Neural crest cell (in vitro differentiated cells): ENCODE data around the gene HLA-A. TPM values are rescaled to one million over a fixed set of nuclear protein-coding genes. Genes with fewer than 3 reads are reported as not detected.

Source experiments
- DNase-seq: peaks from one replicate; pipeline ENCODE4 v3.0.0; 2021; ENCODE audit warnings: low read depth, mixed read lengths, low spot score
- H3K27ac Mint-ChIP-seq: one replicate; pipeline ENCODE4 v1.8.0; 2021; ENCODE audit warnings: mild to moderate bottlenecking, mixed read lengths; ENCODE audit not compliant: unreplicated experiment
- H3K27me3 Mint-ChIP-seq: 2 replicates; pipeline ENCODE4 v1.8.0; 2021; ENCODE audit warnings: low read depth, mild to moderate bottlenecking, mixed read lengths
- H3K36me3 Mint-ChIP-seq: 2 replicates; pipeline ENCODE4 v1.8.0; 2021; ENCODE audit warnings: low read depth, mild to moderate bottlenecking, mixed read lengths
- H3K4me1 Mint-ChIP-seq: 2 replicates; pipeline ENCODE4 v1.8.0; 2021; ENCODE audit warnings: mixed read lengths
- H3K4me3 Mint-ChIP-seq: one replicate; pipeline ENCODE4 v1.8.0; 2021; ENCODE audit warnings: mild to moderate bottlenecking, mixed read lengths
- H3K9me3 Mint-ChIP-seq: 2 replicates; pipeline ENCODE4 v1.8.0; 2021; ENCODE audit warnings: mixed read lengths
- CTCF ChIP-seq: fragments of 200-600 bp; sonication (generic); conservative IDR thresholded peaks from 2 replicates; pipeline ENCODE4 v1.5.0; 2021; ENCODE audit warnings: antibody characterized with exemption, mild to moderate bottlenecking
- total RNA-seq: library from RNA; stranded (reverse); gene quantifications from 2 replicates; pipeline ENCODE4 v1.2.1, GENCODE V29; 2021

HLA-A gene
- total RNA-seq, 1 donor from 2014 or later, result 131 TPM

GRCh38 chr6:29938746-29939508 lies 3.4 kb upstream of the HLA-A start:
- Mint-ChIP-seq H3K27ac (no peak overlapping the region), H3K4me1 (peaks cover 16% of the 10 kb centered on the region), H3K4me3 (peak overlapping the region; percentile 25), H3K9me3 (no peaks in the 10 kb centered on the region), H3K27me3 (no peaks in the 10 kb centered on the region), H3K36me3 (peaks cover 4% of the 10 kb centered on the region)
- TF ChIP-seq CTCF, result no peak
- no peak for DNase-seq

- DNase-seq, result no peak
- no peaks in the 10 kb centered on the region for H3K27me3 Mint-ChIP-seq
- peaks cover 16% of the 10 kb centered on the region for H3K4me1 Mint-ChIP-seq
- no peaks in the 10 kb centered on the region for H3K9me3 Mint-ChIP-seq
- H3K4me3 Mint-ChIP-seq, result peak overlapping the region; percentile 95
- TF ChIP-seq CTCF, result no peak
- peak overlapping the region; percentile 30 for H3K27ac Mint-ChIP-seq
- H3K36me3 Mint-ChIP-seq, result peaks cover 18% of the 10 kb centered on the region
These were observed 1.3 kb upstream of the HLA-A start for GRCh38 chr6:29941016-29941415.

- no peak overlapping the region for H3K27ac Mint-ChIP-seq
- H3K9me3 Mint-ChIP-seq, result no peaks in the 10 kb centered on the region
- no peak for TF ChIP-seq CTCF
- peaks cover 16% of the 10 kb centered on the region for H3K4me1 Mint-ChIP-seq
- peak overlapping the region; percentile 95 for H3K4me3 Mint-ChIP-seq
- no peaks in the 10 kb centered on the region for H3K27me3 Mint-ChIP-seq
- H3K36me3 Mint-ChIP-seq, result peaks cover 19% of the 10 kb centered on the region
- DNase-seq, result no peak
These were observed 861 bp upstream of the HLA-A start for GRCh38 chr6:29941471-29941870.

GRCh38 chr6:29941916-29942274 lies 437 bp upstream of the HLA-A start:
- Mint-ChIP-seq H3K4me3 (peak overlapping the region; percentile 95), H3K4me1 (peaks cover 16% of the 10 kb centered on the region), H3K27ac (no peak overlapping the region), H3K27me3 (no peaks in the 10 kb centered on the region), H3K9me3 (no peaks in the 10 kb centered on the region), H3K36me3 (peaks cover 19% of the 10 kb centered on the region)
- DNase-seq, result no peak
- no peak for TF ChIP-seq CTCF

- Mint-ChIP-seq H3K27me3 (no peaks in the 10 kb centered on the region), H3K36me3 (peaks cover 19% of the 10 kb centered on the region), H3K9me3 (no peaks in the 10 kb centered on the region), H3K4me1 (peaks cover 16% of the 10 kb centered on the region), H3K27ac (peak overlapping the region; percentile 62), H3K4me3 (peak overlapping the region; percentile 95)
- DNase-seq, result no peak
- TF ChIP-seq CTCF, result no peak
These were observed 978 bp downstream of the HLA-A start for GRCh38 chr6:29943053-29943966.
